ENCODE data around the gene REELD1. TPM values are rescaled to one million over a fixed set of nuclear protein-coding genes. Genes with fewer than 3 reads are reported as not detected.

REELD1 gene
- total RNA-seq, 4 donors from 2014 or later, result 0.27 to 1.4 TPM; not detected in 2

DNA sequence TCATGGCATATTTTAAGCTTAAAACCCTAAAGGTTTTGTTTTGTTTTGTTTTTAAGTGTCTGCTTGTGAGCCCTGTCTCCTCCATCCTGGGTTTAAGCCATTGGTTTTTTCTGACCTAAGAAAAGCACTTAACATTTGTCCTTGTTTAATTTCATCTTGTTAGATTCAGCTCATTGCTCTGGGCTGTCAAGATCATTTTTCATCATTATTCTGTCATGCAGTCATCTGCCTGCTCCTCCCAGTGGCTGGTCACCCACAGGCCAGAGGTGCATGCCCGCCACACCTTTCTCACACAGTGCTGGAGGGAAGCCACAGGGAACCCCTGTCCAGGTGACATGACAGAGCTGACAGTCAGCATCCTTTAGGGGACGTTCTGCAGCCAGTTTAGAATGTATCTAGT lies 11.7 kb upstream of the REELD1 start:
- no peak for DNase-seq
- intact Hi-C loops (cut with DNase I; ENCODE audit: low total_unique reads), result no loop called here
- no peaks in the 10 kb centered on the region for H3K4me1 ChIP-seq
- H3K27me3 ChIP-seq, result no peaks in the 10 kb centered on the region
- no peak overlapping the region for H3K4me3 ChIP-seq
- 87 to 92% methylated on average over 2 of the region's 2 CpGs for WGBS, 2 donors (ENCODE audit: low coverage in 1 of 2)
- TF ChIP-seq POLR2A (IDR thresholded peaks at IDR 0.05) (no peak), POLR2AphosphoS5 (IDR thresholded peaks at IDR 0.05) (no peak)
- in situ Hi-C loops (cut with MboI; ENCODE audit: low pct_ligation_motif_present in 1 of 4, low pct_unique_long_range_greater_than_20kb in 1 of 4, low sequenced_read_pairs in 3 of 4), result no loop called here
- H3K27ac ChIP-seq, result no peak overlapping the region
- H3K36me3 ChIP-seq, result no peaks in the 10 kb centered on the region
- no peaks in the 10 kb centered on the region for H3K9me3 ChIP-seq

DNA sequence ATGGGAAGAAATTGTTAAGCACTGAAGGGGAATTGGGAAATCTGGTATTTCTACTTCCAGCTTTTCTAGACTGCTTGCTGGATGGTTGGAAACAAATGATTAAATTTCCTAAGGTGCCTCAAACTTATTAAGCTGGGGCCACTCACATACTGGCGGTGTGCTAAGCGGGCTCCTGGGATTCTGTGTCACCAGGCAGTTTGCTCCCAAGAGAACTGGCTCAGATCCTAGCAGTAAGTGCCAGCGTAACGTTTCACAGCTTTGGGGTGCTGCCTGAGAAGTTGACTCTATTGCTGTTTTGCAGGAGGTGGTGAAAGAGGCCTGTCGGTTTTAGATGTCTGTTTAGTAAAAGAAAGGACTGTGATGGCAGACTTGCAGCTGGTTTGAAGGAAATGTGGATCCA lies 6.9 kb upstream of the REELD1 start:
- Histone ChIP-seq H3K4me1 (no peaks in the 10 kb centered on the region), H3K27ac (no peak overlapping the region), H3K4me3 (no peak overlapping the region), H3K36me3 (no peaks in the 10 kb centered on the region), H3K9me3 (no peaks in the 10 kb centered on the region), H3K27me3 (no peaks in the 10 kb centered on the region)
- no peak for DNase-seq
- 74% methylated on average over 5 of the region's 5 CpGs; no CpG with 5 or more reads in 1 of the 2 donors for WGBS, 2 donors (ENCODE audit: low coverage in 1 of 2)
- TF ChIP-seq EP300 (IDR thresholded peaks at IDR 0.05; ENCODE audit: low read depth) (no peak), POLR2A (IDR thresholded peaks at IDR 0.05) (no peak), POLR2AphosphoS5 (IDR thresholded peaks at IDR 0.05) (no peak)
- TF ChIP-seq, protein P1, sequence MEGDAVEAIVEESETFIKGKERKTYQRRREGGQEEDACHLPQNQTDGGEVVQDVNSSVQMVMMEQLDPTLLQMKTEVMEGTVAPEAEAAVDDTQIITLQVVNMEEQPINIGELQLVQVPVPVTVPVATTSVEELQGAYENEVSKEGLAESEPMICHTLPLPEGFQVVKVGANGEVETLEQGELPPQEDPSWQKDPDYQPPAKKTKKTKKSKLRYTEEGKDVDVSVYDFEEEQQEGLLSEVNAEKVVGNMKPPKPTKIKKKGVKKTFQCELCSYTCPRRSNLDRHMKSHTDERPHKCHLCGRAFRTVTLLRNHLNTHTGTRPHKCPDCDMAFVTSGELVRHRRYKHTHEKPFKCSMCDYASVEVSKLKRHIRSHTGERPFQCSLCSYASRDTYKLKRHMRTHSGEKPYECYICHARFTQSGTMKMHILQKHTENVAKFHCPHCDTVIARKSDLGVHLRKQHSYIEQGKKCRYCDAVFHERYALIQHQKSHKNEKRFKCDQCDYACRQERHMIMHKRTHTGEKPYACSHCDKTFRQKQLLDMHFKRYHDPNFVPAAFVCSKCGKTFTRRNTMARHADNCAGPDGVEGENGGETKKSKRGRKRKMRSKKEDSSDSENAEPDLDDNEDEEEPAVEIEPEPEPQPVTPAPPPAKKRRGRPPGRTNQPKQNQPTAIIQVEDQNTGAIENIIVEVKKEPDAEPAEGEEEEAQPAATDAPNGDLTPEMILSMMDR (IDR thresholded peaks at IDR 0.05), result no peak
- intact Hi-C loops (cut with DNase I; ENCODE audit: low total_unique reads), result no loop called here
- in situ Hi-C loops (cut with MboI; ENCODE audit: low pct_ligation_motif_present in 1 of 4, low pct_unique_long_range_greater_than_20kb in 1 of 4, low sequenced_read_pairs in 3 of 4), result no loop called here

DNA sequence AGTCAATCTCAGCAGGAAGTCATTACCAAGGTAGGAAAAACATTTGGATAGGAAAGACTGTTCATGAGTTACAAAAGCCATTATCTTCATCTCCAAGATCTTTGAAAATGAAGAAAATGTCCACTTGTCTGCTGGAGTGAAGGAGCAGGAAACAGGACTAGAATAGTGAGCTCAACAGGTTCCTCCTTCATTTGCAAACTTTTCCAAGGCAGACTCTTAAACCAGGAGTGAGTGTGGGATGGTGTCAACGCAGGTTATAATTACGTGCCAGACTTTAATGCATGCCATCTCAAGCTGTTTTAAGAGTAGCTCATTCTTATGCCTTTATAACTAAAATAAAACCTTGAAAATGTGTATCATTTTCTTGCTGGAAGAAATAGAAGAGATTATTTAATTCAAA lies 3.4 kb upstream of the REELD1 start:
- Histone ChIP-seq H3K27me3 (no peaks in the 10 kb centered on the region), H3K27ac (no peak overlapping the region), H3K4me3 (no peak overlapping the region), H3K9me3 (no peaks in the 10 kb centered on the region), H3K4me1 (no peaks in the 10 kb centered on the region), H3K36me3 (no peaks in the 10 kb centered on the region)
- intact Hi-C loops (cut with DNase I; ENCODE audit: low total_unique reads), result no loop called here
- TF ChIP-seq, protein P1 (IDR thresholded peaks at IDR 0.05), result no peak
- TF ChIP-seq POLR2A (IDR thresholded peaks at IDR 0.05) (no peak), EP300 (IDR thresholded peaks at IDR 0.05; ENCODE audit: low read depth) (no peak), POLR2AphosphoS5 (IDR thresholded peaks at IDR 0.05) (no peak)
- 44 to 71% methylated on average over 2 of the region's 2 CpGs for WGBS, 2 donors (ENCODE audit: low coverage in 1 of 2)
- no peak for DNase-seq
- in situ Hi-C loops (cut with MboI; ENCODE audit: low pct_ligation_motif_present in 1 of 4, low pct_unique_long_range_greater_than_20kb in 1 of 4, low sequenced_read_pairs in 3 of 4), result no loop called here

DNA sequence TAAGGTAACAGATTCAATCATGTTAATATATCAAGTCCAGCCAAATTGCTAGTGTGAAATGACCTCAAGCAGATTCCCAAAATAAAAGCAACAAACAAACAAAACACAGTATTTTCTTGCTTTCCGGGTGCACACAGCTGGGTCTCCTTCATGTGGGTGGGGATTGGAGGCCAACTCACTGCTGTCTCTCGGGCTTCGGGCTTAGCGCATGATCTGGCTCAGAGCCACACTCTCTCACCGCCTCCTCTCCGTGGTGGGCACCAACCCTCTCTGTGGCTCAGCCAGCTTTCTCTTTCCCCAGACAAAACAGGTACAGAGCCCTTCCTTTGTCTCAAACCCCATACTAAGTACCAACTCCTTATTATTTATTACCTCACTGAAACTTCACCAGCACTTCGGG lies 2.9 kb upstream of the REELD1 start:
- TF ChIP-seq POLR2AphosphoS5 (IDR thresholded peaks at IDR 0.05), result no peak
- no peak for TF ChIP-seq POLR2A (IDR thresholded peaks at IDR 0.05)
- TF ChIP-seq, protein P1 (IDR thresholded peaks at IDR 0.05), result no peak
- TF ChIP-seq EP300 (IDR thresholded peaks at IDR 0.05; ENCODE audit: low read depth), result no peak
- no peaks in the 10 kb centered on the region for H3K4me1 ChIP-seq
- no peaks in the 10 kb centered on the region for H3K9me3 ChIP-seq
- H3K27me3 ChIP-seq, result no peaks in the 10 kb centered on the region
- no peak overlapping the region for H3K27ac ChIP-seq
- intact Hi-C loops (cut with DNase I; ENCODE audit: low total_unique reads), result no loop called here
- 70 to 74% methylated on average over 3 to 7 of the region's 7 CpGs for WGBS, 2 donors (ENCODE audit: low coverage in 1 of 2)
- no peak for DNase-seq
- H3K4me3 ChIP-seq, result no peak overlapping the region
- in situ Hi-C loops (cut with MboI; ENCODE audit: low pct_ligation_motif_present in 1 of 4, low pct_unique_long_range_greater_than_20kb in 1 of 4, low sequenced_read_pairs in 3 of 4), result no loop called here
- H3K36me3 ChIP-seq, result no peaks in the 10 kb centered on the region

DNA sequence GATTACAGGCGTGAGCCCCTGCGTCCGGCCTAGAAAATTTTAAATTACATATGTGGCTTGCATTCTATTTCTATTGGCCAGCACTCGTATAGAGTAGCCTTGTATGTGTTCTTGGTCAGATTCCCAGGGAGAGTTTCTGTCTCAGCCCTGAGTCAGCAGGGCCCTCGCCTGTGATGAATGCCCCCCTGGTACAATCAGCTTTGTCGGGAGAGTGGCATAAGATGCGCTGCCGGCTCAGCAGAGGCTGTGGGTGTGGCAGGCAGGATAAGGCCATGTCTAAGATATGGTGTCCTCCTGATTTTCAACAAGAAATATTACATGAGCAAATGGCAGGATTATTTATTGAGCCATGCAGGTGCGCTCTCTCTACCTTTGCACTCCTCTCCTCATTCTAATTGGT lies 1.6 kb upstream of the REELD1 start:
- DNase-seq, result no peak
- Histone ChIP-seq H3K36me3 (no peaks in the 10 kb centered on the region), H3K27me3 (no peaks in the 10 kb centered on the region), H3K27ac (no peak overlapping the region), H3K9me3 (no peaks in the 10 kb centered on the region), H3K4me3 (no peak overlapping the region), H3K4me1 (no peaks in the 10 kb centered on the region)
- in situ Hi-C loops (cut with MboI; ENCODE audit: low pct_ligation_motif_present in 1 of 4, low pct_unique_long_range_greater_than_20kb in 1 of 4, low sequenced_read_pairs in 3 of 4), result no loop called here
- intact Hi-C loops (cut with DNase I; ENCODE audit: low total_unique reads), result no loop called here
- TF ChIP-seq, protein P1 (IDR thresholded peaks at IDR 0.05), result no peak
- TF ChIP-seq POLR2AphosphoS5 (IDR thresholded peaks at IDR 0.05) (no peak), EP300 (IDR thresholded peaks at IDR 0.05; ENCODE audit: low read depth) (no peak), POLR2A (IDR thresholded peaks at IDR 0.05) (no peak)
- 85 to 92% methylated on average over 4 to 9 of the region's 9 CpGs for WGBS, 2 donors (ENCODE audit: low coverage in 1 of 2)
